HL-60 (cell line): ENCODE results near the gene ACVR1C.

Experiments
- DNase-seq, 2 experiments: peaks; one replicate each; pipeline ENCODE4 v3.0.0-alpha.2; 2010 to 2020; ENCODE audit warnings: low read depth in 1 of 2, low spot score in 1 of 2
- H3K27ac ChIP-seq: fragments of 250-450 bp; sonication (Bioruptor Pico); replicated peaks from 2 replicates; pipeline ENCODE4 v1.5.1; 2020; ENCODE audit warnings: mild to moderate bottlenecking, moderate library complexity
- H3K27me3 ChIP-seq: fragments of 250-450 bp; sonication (Bioruptor Pico); 2 replicates; pipeline ENCODE4 v1.5.1; 2021; ENCODE audit warnings: mild to moderate bottlenecking, moderate library complexity; ENCODE audit not compliant: insufficient read depth, poor library complexity, severe bottlenecking
- H3K4me3 ChIP-seq: replicated peaks from 2 replicates; pipeline ENCODE4 v1.5.1; 2011; ENCODE audit warnings: mild to moderate bottlenecking, control low read depth, low read length; ENCODE audit not compliant: insufficient read depth
- GABPA ChIP-seq: IDR thresholded peaks from 2 replicates; pipeline ENCODE4 v1.6.1; 2012; ENCODE audit warnings: low read depth
- POLR2AphosphoS5 ChIP-seq: IDR thresholded peaks from 2 replicates; pipeline ENCODE4 v1.6.1; 2012; ENCODE audit warnings: low read depth
- SPI1 ChIP-seq: IDR thresholded peaks from 2 replicates; pipeline ENCODE4 v1.6.1; 2012; ENCODE audit warnings: low read depth, mild to moderate bottlenecking, borderline replicate concordance
- TF ChIP-seq, protein P1 (sequence below): IDR thresholded peaks from 2 replicates; pipeline ENCODE4 v1.6.1; 2012; ENCODE audit warnings: low read depth; ENCODE audit not compliant: insufficient replicate concordance
- TF ChIP-seq, protein P2 (sequence below): IDR thresholded peaks from one replicate; pipeline ENCODE4 v1.5.1; 2011; ENCODE audit warnings: low read length, control low read depth, inconsistent platforms; ENCODE audit not compliant: insufficient read depth

ACVR1C gene

DNA sequence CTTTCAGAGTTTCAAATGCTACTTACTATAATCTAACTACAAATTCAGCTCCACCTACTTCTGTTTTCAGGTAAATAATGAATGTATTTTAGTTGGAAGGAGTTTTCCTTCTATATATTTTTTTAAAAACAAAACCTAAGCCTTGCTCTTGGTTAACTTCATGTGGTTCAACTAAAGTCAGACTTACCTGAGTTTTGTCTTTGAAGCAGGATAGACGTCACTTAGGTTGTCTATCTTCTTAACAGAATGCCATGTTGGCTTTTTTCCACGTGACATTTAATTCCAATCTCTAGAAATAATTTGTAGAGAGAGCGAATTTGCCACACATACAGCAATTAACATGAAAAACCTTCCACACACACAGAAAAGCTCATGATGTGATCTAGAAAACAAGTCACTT, 140.9 kb downstream of the ACVR1C start:
- TF ChIP-seq, protein P1, sequence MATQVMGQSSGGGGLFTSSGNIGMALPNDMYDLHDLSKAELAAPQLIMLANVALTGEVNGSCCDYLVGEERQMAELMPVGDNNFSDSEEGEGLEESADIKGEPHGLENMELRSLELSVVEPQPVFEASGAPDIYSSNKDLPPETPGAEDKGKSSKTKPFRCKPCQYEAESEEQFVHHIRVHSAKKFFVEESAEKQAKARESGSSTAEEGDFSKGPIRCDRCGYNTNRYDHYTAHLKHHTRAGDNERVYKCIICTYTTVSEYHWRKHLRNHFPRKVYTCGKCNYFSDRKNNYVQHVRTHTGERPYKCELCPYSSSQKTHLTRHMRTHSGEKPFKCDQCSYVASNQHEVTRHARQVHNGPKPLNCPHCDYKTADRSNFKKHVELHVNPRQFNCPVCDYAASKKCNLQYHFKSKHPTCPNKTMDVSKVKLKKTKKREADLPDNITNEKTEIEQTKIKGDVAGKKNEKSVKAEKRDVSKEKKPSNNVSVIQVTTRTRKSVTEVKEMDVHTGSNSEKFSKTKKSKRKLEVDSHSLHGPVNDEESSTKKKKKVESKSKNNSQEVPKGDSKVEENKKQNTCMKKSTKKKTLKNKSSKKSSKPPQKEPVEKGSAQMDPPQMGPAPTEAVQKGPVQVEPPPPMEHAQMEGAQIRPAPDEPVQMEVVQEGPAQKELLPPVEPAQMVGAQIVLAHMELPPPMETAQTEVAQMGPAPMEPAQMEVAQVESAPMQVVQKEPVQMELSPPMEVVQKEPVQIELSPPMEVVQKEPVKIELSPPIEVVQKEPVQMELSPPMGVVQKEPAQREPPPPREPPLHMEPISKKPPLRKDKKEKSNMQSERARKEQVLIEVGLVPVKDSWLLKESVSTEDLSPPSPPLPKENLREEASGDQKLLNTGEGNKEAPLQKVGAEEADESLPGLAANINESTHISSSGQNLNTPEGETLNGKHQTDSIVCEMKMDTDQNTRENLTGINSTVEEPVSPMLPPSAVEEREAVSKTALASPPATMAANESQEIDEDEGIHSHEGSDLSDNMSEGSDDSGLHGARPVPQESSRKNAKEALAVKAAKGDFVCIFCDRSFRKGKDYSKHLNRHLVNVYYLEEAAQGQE, result no peak
- TF ChIP-seq, protein P2, sequence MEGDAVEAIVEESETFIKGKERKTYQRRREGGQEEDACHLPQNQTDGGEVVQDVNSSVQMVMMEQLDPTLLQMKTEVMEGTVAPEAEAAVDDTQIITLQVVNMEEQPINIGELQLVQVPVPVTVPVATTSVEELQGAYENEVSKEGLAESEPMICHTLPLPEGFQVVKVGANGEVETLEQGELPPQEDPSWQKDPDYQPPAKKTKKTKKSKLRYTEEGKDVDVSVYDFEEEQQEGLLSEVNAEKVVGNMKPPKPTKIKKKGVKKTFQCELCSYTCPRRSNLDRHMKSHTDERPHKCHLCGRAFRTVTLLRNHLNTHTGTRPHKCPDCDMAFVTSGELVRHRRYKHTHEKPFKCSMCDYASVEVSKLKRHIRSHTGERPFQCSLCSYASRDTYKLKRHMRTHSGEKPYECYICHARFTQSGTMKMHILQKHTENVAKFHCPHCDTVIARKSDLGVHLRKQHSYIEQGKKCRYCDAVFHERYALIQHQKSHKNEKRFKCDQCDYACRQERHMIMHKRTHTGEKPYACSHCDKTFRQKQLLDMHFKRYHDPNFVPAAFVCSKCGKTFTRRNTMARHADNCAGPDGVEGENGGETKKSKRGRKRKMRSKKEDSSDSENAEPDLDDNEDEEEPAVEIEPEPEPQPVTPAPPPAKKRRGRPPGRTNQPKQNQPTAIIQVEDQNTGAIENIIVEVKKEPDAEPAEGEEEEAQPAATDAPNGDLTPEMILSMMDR, result no peak
- TF ChIP-seq GABPA (no peak), SPI1 (no peak)
- no peak for DNase-seq
- no peak overlapping the region for H3K27ac ChIP-seq

DNA sequence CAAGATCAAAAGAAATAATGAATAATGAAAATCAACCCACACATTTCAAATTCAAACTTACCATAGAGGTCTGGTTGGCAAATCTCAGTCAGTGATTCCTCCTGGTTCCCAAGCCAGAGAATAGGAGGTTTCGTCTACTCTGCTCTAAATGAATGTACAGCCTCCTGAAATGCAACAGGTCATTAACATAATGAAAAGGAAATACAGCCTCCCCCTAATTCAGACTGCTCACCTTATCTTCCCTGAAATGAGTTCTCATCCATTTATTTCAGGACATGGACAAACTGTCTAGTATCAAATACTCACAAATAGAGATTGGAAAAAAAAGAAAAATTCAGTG, 141.4 kb downstream of the ACVR1C start:
- Histone ChIP-seq H3K27ac (no peak overlapping the region), H3K27me3 (no peaks in the 10 kb centered on the region), H3K4me3 (no peak overlapping the region)
- no peak for DNase-seq
- TF ChIP-seq SPI1, result no peak
- no peak for TF ChIP-seq GABPA
- no peak for TF ChIP-seq POLR2AphosphoS5
- TF ChIP-seq, protein P1, result no peak
- TF ChIP-seq, protein P2, result no peak

More for the DNA sequence above, 140.9 kb downstream of the ACVR1C start:
- H3K4me3 ChIP-seq, result no peak overlapping the region
- H3K27me3 ChIP-seq, result no peaks in the 10 kb centered on the region

DNA sequence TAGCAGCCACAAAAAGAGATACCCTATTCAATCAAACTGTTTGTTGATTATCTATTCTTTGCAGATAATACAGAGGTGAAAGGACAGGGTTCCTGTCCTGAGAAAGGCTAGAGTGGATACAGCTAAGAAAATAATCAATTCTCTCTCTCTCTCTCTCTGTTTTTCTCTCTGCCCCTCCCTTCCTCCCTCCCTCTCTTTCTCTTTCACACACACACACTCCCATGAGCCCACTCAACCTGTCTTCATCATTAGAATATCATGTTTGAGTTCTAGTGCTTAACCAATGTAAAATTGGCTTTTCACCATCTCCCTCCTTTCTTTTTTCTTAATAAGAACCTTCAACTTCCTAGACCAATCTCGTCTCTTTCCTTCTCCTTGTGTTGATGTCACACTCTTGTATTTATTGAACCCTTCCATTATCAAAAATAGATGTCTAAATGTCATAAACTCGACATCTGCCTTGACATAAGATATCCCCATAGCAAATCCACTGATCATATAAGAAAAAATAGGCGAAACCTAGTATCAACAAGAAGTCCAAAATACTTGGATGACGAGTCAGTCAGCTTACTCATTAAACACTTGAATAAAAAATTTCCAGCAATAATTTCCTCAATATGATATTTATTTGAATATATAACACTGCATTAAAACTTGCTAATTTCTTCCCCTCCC, 141.9 kb downstream of the ACVR1C start:
- no peak for DNase-seq
- H3K27ac ChIP-seq, result no peak overlapping the region
- TF ChIP-seq, protein P1, result no peak
- TF ChIP-seq SPI1, result no peak
- TF ChIP-seq POLR2AphosphoS5, result no peak
- TF ChIP-seq GABPA, result no peak
- TF ChIP-seq, protein P2, result no peak
- H3K27me3 ChIP-seq, result no peaks in the 10 kb centered on the region
- no peak overlapping the region for H3K4me3 ChIP-seq
